ENCODE results near the gene H2BK1.

The H2BK1 gene

DNA sequence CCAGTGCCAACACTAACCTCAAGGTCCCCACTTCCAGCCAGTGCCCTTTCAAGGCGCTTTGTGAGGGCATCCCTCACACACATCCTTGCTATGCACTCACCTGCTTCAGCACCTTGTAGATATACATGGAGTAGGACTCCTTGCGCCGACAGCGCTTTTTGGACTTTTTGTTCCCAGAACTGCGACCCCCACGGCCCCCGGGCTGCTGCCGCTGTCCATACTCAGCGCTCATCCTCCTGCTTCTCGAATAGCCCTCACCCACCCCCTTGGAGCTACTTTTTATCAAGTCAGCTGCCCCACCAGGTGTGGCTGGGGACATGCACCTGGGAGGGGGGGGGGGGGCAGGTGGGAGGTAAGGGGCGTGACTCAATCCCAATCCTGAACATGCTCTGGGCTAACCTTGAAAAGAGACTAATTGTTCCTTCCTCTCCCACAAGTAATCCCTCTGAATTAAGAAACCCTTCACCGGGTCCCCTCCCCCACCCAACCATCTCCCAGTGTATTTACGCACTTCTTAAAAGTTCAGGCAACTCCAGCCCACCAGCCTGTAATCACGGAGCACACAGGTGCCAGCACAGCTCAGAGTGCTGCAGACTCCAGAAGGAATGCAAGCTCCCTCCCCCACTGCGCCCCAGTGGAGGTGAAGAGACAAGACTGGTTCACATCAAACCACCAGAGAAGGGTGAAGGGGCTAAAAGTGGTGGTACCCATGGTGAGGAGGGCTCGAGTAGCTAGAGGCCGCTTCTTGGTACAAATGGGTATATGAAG, at the start of gene H2BK1:
Gene H2BK1 (minus strand): TSS at position 402 of the 768 bp plus-strand sequence. CDS start 170 bp downstream, at position 232.
- DNase-seq (ENCODE audit: low read depth), result no peak

DNA sequence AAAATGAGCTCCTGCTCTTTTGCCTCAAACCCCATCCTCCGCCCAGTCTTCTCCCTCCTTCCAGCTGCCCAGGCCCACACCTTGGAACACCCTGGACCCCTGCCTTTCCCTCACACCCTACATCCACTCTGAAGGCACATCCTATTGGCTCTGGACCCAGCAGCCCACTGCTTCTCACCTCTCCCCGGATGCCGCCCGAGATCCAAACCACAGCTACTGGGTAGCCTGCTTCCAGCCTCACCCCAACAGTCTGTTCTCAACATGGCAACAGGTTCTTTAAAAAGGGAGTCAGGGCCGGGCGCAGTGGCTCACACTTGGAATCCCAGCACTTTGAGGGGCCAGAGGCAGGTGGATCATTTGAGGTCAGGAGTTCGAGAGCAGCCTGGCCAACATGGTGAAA, 47.7 kb upstream of the H2BK1 start:
- DNase-seq (ENCODE audit: low read depth), result no peak

DNA sequence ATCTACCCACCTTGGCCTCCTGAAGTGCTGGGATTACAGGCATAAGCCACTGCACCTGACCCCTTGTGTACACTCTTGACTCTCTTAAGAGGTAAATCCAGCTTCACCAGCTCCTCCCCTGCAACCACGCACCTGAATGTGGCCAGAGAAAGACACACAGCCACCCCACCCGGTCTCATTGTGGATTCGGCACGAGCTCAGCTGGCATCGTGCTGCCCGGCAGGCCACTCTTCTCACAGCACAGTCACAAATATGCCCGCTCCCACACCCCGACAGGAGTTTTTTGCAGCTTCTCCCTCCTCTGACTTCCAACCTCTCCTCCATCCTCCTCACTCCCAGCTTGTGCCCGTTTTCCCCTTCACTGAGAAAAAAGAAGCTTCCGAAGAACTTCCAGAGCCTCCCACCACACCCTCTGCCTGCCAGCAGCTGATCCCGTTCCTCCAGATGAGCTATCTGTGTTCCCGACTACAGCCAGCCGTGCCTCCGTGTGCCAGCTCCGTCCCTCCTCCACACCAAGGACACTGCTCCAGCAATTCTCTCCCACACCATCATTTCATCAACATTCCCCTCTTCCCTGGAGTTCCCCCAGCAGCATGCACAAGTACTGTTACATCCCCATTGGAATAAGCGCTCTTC, 46.2 kb upstream of the H2BK1 start:
- no peak for DNase-seq (ENCODE audit: low read depth)

DNA sequence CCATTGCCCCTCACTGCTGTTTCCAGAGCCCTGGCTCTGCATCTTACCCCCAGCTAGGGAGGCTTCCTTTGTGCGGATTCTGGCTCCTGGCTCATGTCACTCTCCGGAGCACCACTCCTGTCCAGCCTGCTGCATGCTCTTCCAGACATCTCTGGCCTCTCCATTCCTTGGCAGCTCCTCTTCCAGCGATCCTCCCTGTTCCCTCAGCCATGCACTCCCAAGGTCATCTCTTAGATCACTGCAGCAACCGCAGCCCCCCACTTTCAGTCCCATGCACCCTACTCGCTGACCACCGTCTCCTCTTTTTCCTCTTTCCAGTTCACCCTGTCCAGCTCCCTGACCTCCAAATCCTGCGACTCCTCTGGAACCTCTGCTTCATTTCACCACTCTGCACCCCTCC, 45.1 kb upstream of the H2BK1 start:
- no peak for DNase-seq (ENCODE audit: low read depth)

DNA sequence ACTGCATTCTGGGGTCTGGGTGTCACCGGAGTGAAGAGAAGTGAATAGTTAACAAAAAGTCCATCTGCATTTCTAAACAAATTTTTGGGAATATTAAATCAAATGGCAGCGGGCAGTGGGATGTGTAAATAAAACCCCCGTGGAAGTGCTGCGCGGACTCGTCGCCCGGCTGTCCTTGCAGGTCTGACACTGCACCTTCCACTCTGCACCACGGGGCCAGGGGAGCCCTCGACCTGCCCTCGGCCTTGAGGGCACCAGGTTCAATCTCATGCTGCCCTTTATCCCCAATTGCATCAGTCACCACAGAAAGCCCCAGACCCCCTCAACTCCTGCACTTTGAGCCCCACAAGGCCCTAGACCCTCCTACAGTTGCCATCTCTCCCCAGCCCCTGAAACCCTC, 44.6 kb upstream of the H2BK1 start:
- no peak for DNase-seq (ENCODE audit: low read depth)

DNA sequence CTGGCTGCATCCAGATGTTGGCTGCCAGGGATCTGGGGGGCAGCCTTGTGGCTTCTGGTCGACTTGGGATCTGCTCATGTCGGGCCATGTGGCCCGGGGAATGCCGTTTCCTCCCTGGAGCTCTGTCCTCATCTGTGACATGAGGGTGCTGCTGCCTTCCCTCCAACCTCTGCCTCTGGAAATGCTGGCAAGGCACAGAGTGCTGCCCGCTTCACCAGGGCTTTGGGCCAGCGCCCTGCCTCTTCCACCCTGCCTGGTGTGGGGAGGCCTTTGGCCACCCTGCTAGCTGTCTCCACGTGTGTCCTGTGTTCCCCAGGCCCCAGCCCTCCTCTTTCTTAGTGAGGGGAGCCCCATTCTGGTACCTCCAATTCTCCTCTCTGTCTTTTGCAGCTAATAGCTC, 44.0 kb upstream of the H2BK1 start:
- DNase-seq (ENCODE audit: low read depth), result no peak

DNA sequence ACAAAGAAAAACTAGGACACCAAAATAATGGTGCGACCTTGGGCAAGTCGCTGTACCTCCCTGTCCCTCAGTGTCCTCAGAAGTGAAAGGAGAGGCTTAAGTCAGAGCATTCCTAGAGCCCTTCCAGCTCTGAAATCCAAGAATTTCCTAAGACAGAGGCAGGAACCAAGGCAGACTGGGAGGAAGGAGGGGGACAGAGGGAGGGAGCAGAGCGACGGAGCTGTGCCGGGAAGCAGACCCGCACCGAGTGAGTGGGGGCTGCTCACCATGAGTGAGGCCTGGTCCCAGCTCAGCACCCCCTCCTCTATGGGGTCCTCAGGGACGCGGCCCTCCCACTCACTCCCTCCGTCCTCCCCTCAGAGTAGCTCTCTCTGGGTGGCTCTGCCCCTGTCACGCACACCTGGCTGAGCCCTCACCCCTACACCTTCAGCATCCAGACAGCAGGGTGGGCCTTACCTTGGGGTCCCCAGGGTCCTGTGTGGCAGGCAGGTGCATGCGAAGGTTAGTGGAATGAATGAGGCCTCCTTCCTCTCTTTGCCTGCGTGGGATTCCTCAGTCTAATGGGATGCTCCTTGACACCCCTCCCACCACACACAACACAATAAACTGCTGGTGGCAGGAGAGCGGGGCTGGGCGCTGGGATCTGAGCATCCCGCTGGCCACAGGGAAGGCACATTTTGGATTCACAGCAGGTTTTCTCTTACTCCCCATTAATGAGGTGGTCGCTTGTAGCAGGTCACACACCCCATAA, 42.8 kb upstream of the H2BK1 start:
- DNase-seq (ENCODE audit: low read depth), result no peak

DNA sequence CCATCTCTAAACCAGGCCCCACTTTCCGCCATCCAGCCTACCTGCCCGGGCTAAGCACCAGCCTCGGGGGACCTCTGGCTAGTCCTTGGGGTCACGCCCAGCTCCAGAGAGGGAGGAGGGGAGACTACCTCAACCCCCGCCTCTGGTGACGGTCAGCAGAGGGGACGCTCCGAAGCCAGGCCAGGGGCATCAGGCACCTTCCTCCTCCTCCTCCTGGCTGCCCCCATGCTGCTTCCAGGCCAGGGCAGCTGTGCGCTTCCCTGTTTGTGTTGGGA, 42.2 kb upstream of the H2BK1 start:
- no peak for DNase-seq (ENCODE audit: low read depth)

DNA sequence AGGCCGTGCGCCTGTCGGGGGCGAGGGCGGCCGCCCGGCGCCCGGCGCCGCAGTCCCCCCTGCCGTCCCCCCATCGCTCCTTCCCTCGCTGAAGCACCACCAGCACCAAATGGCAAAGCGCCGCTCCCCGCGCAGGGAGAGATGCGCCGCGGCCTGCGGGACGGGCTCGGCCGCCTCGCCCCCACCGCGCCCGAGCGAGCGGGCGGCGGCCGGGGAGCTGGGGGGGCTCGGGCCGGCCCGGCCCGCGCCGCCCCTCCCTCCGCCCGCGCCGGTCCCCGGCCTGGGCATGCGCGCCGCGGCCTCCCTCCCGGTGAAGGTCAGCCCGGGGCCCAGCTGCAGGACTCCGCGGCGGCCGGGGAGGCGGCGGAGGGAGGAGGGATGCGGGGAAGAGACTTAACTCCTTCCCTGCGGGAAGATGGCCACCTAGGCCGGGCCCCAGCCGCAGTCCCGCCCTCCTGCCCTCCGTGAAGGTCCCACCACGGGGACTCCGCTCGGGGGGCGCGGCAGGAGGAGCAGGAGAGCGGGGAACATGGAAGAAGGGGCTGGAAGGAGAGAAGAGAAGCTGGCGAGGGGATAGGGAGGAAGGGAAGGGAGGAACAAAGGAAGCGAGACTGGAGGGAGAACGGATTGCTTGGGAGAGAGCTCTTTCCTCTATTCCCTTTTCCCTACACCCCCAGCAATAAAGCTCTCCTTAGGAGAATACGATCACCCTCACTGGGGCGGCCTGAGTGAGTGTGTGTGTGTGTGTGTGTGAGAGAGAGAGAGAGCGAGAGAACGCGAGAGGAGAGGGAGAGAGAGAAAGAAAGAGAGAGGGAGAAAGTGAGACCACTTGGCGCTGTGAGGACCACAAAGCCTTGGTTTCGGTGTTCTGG, 41.6 kb upstream of the H2BK1 start:
- DNase-seq (ENCODE audit: low read depth), result no peak

DNA sequence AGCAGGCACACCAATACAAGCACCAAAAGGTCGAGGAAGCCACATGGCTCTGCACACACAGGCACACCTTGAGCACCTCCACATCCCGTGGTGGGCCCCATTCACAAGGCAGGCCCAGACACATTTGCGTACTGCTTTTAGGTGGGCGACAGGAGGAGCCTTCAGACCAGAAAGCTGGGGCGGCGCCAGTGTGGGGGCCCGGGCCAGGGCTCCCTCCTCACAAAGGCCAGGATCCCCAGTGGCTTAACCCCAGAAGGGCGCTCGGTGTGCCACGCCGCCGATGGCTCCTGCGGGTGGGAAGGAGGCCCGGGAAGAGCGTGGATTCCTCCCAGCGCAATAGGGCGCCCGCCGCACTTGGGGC, 41.0 kb upstream of the H2BK1 start:
- no peak for DNase-seq (ENCODE audit: low read depth)

DNA sequence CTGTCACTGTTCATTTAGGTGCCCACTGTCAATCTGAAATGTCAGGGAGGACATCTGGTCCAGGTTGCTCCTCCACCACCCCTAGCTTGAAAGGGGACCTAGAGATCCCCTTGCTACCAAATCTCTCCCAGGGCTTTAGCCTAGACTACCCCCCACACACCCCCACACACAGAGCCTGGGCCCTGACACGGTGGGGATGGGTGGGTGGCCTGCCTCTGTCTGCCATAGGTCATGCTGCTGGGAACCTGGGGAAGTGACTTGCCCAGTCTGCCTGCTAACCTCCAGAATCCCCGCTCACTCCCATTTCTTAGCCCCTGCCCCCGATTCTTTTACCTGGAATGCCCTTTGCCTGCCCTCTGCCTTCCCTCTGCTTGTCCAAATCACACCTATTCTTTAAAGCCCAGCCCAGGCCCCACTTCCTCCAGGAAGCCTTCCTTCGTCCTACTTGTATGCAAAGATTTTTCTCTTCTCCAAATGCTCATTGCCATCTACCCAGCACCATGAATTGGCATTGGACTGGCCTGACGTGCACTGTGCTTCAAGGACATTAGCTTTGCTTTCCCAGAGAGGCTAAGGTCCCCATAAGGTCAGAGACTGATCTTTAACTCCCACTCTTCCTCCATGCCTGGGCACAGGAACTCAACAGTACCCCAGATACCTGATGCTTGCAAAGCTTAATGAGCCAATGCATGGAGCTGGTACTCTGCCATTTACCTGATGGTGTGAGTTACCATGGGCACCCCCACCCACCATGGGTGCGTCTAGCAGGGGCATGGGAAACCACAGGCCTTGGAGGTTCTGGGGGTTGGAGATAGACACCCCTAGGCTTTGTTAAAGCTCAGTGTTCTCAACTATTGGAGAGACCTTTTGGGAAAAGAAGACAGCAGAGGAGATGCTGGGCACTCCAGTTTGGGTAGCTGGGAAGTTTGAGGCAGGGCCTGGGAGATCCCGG, 40.2 kb upstream of the H2BK1 start:
- DNase-seq (ENCODE audit: low read depth), result no peak

DNA sequence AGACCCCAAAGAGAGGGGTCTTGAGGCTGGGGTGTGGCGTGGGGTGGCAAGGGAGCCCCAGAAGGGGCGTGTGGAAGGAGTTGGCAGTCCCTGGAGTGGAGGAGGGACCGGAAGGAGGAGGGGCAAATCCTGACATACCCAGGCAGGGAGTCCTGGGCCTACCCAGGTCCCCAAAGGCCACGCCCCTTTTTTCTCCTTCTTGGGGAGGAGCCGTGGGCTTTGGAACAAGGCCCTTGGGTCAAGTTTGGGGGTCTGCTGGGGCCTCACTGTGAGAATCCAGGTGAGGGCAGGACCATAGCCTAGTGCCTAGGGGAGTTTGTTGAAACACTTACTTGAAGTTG, 39.4 kb upstream of the H2BK1 start:
- DNase-seq (ENCODE audit: low read depth), result no peak

DNA sequence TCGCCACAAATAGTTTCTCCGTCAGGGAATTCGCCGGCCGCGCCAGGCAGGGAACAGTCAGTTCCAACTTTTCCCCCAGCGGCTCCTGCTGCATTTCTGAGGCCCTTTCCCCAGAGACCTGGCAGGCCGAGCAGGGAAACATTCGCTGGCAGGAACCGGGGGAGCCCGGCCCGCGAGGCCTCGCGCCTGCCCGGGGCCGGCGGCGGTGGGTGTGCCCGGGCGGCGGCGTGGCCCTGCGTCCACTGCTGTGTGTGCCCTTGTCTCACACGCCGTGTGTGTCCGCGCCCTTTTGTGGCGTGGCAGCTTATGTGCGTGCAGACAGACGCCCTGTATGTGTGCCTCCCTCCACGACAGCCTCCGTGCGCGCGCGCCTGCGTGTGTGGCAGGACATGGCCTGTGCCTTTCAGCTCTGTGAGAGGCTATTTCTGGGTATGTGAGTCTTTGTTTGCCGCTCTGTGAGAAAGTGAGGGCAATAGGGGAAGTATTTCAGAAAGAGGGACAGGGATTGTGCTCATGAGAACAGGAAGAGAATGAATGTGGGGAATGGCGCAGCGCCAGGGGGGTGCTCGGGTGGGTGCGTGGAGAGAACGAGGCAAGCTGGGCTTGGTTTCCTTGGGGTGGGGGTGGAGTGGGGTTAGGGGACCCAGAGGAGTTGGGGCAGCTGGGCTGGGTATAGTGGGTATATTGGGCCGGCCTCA, 38.9 kb upstream of the H2BK1 start:
- DNase-seq (ENCODE audit: low read depth), result no peak

DNA sequence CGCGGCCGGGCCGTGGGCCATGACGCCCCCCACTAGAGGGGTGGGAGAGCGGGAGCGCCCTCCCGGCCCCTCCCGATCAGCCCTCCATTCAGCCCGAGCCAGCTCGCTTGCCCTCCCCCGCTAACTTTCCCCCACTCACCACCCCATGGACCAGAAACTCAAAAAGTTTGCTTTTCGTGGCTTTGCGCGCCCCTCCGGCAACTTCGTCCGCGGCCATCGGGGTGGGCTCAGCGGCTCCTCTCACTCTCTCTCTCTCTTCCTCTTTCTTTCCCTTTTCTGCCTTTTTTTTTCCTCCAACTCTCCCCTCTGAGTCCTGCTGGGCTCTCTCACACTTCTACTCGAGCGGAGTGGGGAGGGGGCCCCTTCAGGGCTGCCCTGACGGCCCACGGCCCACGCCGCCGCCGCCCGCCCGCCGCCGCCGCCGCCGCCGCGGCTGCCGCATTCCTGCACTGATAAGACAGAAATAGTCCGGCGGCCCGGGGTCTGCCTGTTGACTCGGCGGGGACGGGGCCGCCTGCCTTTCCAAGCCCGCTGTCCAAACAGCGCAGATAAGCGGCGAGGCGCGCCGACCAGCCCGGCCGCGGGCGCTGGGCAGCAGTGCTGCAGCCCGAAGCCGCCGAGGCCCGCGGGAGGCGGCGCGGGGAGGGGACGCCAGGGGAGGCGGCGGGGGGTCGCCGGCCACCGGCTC, 38.2 kb upstream of the H2BK1 start, which contains the start of gene SMARCD3:
Gene SMARCD3 (minus strand): TSS at position 349 of the 688 bp plus-strand sequence. CDS start 132 bp downstream, at position 217.
- no peak for DNase-seq (ENCODE audit: low read depth)

DNA sequence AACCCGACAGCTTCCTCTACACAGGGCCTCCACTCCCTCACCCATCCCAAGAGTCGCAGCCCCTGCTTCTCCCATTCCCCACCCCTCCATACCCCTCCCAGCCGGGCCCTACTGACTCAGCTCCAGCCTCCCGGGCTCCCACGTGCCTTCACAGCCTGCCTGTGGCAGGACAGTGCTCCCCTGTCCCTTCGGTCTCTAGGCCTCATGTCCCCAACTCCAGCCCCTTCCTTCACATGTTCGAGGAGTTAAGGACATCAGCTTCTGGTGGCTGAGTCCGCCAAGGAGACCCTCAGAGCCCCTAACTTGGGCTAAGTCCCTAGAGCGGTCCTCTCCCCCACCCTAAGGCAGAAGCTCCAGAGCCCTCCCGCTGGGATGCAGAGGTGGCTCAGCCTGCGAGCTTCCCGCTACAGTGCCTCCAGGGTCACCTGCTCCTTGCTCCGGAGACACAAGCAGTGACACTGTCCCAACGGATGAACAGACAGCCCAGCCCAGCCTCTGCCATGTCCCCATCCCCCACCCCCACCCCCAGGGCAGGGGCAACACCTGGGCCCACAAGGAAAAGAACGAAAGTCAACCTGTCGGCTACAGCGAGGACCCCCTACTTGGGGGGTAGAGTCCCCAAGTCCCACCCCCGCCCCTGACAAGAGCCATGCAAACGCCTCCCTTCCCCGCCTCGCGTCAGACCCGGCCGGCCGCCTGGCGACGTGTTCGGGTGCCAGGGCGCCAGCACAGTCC, 37.5 kb upstream of the H2BK1 start:
- no peak for DNase-seq (ENCODE audit: low read depth)

DNA sequence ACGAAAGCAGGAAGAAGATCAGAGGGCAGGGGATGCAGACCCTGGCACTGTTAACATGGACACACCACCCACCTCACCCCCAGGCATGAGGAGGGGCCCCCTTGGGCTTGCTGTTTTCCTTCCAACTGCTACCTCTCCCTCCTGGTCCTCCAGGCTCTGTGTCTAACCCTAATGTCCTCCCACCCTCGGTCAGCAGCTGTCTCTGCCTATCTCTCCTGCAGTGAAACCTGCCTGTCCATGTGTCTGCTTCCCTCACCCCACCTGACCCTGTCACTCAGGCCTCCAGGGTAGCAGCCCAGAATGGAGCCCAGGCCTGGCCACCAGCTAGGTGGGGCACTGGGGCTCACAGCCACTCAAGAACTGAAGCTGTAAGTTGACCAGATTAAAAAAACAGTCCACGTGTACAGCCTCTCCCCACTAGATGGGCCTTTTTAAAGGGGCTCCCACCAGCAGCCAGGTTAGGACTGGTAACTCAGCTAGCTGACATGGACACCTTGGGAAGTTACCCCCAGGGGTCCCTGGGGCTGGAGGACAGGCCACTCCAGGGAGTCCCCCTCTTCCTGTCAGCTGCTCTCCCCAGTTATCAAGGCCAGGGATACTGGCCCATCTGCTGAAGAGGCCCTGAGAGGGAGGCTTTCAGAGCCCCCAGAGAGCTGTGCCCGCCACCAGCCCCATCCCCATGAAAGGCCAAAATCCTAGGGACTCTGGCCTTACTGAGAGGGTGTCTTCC, 36.7 kb upstream of the H2BK1 start:
- DNase-seq (ENCODE audit: low read depth), result no peak

DNA sequence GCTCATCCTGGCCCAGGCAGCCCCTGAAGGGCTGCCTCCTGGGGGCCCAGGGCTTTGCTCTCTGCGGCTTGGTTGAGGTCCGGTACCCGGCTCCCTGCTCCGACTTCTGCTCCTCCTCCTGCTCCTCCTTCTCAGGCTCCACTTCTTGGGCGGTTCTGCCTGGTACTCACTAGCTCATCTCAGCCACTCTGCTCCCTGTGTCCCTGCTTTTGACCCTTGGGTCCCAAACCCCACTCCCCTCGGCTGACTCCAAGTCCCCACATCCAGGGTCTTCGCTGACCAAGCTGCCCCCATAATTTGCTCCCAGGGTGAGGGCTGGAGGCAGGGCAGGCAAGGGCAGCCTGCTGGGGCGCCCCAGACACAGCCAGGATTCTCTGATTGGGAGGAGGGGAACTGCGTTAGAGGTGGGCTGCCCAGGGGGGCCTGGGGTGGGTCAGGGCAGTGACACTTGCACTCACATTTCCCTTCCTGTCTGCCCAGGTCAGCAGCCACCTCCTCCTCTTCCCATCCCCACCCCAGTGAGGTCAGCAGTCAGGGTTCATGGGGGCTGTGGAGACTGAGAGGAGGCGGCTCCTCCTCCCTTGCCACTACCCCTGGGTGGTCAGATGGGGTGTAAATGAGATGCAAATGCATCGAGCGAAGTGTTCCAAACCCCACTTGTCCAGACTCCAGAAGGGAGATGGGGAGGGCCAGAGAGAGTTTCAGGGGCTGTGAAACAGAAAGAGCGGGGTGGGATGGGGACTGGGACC, 36.0 kb upstream of the H2BK1 start:
- no peak for DNase-seq (ENCODE audit: low read depth)
